GM23338 (cell line): ENCODE results near the gene DVL2. TPM values are rescaled to one million over a fixed set of nuclear protein-coding genes. Genes with fewer than 3 reads are reported as not detected.

Experiments used
- ATAC-seq: fragments of 200-7000 bp; cut with Tn5 transposase; 3 replicates; pipeline ENCODE4 v1.9.1; 2020
- DNase-seq: peaks from one replicate; pipeline ENCODE4 v3.0.0-alpha.2; 2015; ENCODE audit warnings: low spot score
- H2AFZ ChIP-seq: fragments of 200-600 bp; sonication (generic); 2 replicates; pipeline ENCODE4 v1.8.0; 2016; ENCODE audit warnings: antibody characterized with exemption, mild to moderate bottlenecking, moderate library complexity
- H3F3A ChIP-seq: fragments of 200-600 bp; sonication (generic); replicated peaks from 2 replicates; pipeline ENCODE4 v1.8.0; 2017; ENCODE audit warnings: antibody characterized with exemption, mixed run types, low read depth
- H3K27ac ChIP-seq: fragments of 200-600 bp; sonication (generic); 2 replicates; pipeline ENCODE4 v1.6.1; 2016; ENCODE audit warnings: low read depth
- H3K27me3 ChIP-seq: fragments of 200-600 bp; sonication (generic); 2 replicates; pipeline ENCODE4 v1.8.0; 2016; ENCODE audit warnings: mild to moderate bottlenecking, mixed run types, moderate library complexity; ENCODE audit not compliant: insufficient read depth
- H3K36me3 ChIP-seq: fragments of 200-600 bp; sonication (generic); 2 replicates; pipeline ENCODE4 v1.8.0; 2016; ENCODE audit warnings: mild to moderate bottlenecking; ENCODE audit not compliant: insufficient read depth
- H3K4me1 ChIP-seq: fragments of 200-600 bp; sonication (generic); 2 replicates; pipeline ENCODE4 v1.8.0; 2016; ENCODE audit warnings: mild to moderate bottlenecking, moderate library complexity; ENCODE audit not compliant: insufficient read depth
- H3K4me2 ChIP-seq: fragments of 200-600 bp; sonication (generic); 2 replicates; pipeline ENCODE4 v1.7.1; 2017; ENCODE audit warnings: mixed run types
- H3K4me3 ChIP-seq: fragments of 200-600 bp; sonication (generic); 2 replicates; pipeline ENCODE4 v1.6.1; 2016; ENCODE audit warnings: mixed run types
- H3K79me2 ChIP-seq: fragments of 200-600 bp; sonication (generic); replicated peaks from 2 replicates; pipeline ENCODE4 v1.8.0; 2017; ENCODE audit warnings: mild to moderate bottlenecking; ENCODE audit not compliant: insufficient read depth
- H3K9me2 ChIP-seq: fragments of 200-600 bp; sonication (generic); 2 replicates; pipeline ENCODE4 v1.8.0; 2017; ENCODE audit not compliant: insufficient read depth
- H4K20me1 ChIP-seq: fragments of 200-600 bp; sonication (generic); replicated peaks from 2 replicates; pipeline ENCODE4 v1.8.0; 2017; ENCODE audit warnings: mild to moderate bottlenecking; ENCODE audit not compliant: insufficient read depth
- H3K27ac Mint-ChIP-seq: 2 replicates; pipeline ENCODE4 v1.8.0; 2020; ENCODE audit warnings: inconsistent platforms, mild to moderate bottlenecking, moderate library complexity, mixed read lengths
- H3K27me3 Mint-ChIP-seq: 3 replicates; pipeline ENCODE4 v1.8.0; 2022; ENCODE audit warnings: low read depth, mild to moderate bottlenecking, moderate library complexity, mixed read lengths, inconsistent platforms; ENCODE audit not compliant: insufficient read depth, poor library complexity
- H3K36me3 Mint-ChIP-seq: 3 replicates; pipeline ENCODE4 v1.8.0; 2021; ENCODE audit warnings: low read depth, mild to moderate bottlenecking, inconsistent platforms, moderate library complexity, mixed read lengths
- H3K4me1 Mint-ChIP-seq: 3 replicates; pipeline ENCODE4 v1.8.0; 2020; ENCODE audit warnings: mild to moderate bottlenecking, inconsistent platforms, mixed read lengths
- H3K4me3 Mint-ChIP-seq: 3 replicates; pipeline ENCODE4 v1.8.0; 2021; ENCODE audit warnings: moderate library complexity, mild to moderate bottlenecking, inconsistent platforms, mixed read lengths
- H3K9me3 Mint-ChIP-seq: 3 replicates; pipeline ENCODE4 v1.8.0; 2020; ENCODE audit warnings: moderate library complexity, mild to moderate bottlenecking, inconsistent platforms, mixed read lengths
- CREB1 ChIP-seq: fragments of 250-450 bp; sonication (Bioruptor Pico); IDR thresholded peaks from 2 replicates; pipeline ENCODE4 v1.5.0; 2020; ENCODE audit warnings: low read depth, mild to moderate bottlenecking, moderate library complexity
- EZH2 ChIP-seq: fragments of 200-600 bp; sonication (generic); IDR thresholded peaks from one replicate; pipeline ENCODE4 v1.8.0; 2017; ENCODE audit warnings: antibody characterized with exemption, mild to moderate bottlenecking, low read depth; ENCODE audit not compliant: unreplicated experiment
- STAT1 ChIP-seq: IDR thresholded peaks from one replicate; pipeline ENCODE4 v1.6.1; 2016; ENCODE audit warnings: antibody characterized with exemption; ENCODE audit not compliant: unreplicated experiment
- ZNF114 ChIP-seq: fragments of 250-450 bp; sonication (Bioruptor Pico); IDR thresholded peaks from 2 replicates; pipeline ENCODE4 v1.5.0; 2020; ENCODE audit warnings: mild to moderate bottlenecking, moderate library complexity
- ZNF331 ChIP-seq: fragments of 250-450 bp; sonication (Bioruptor Pico); IDR thresholded peaks from 2 replicates; pipeline ENCODE4 v1.5.0; 2020; ENCODE audit warnings: low read depth, mild to moderate bottlenecking, moderate library complexity
- ZNF462 ChIP-seq: fragments of 250-450 bp; sonication (Bioruptor Pico); IDR thresholded peaks from 2 replicates; pipeline ENCODE4 v1.5.0; 2020; ENCODE audit warnings: mild to moderate bottlenecking, moderate library complexity
- polyA plus RNA-seq: library from polyadenylated mRNA; unstranded; fragments of >200 nt; fragmentation: Nextera tagmentation; extraction: Ambion mirVana; gene quantifications from 2 replicates; pipeline ENCODE4 v1.2.1, GENCODE V29; 2016
- total RNA-seq: library from RNA; depleted of rRNA; stranded (reverse); fragments of >200 nt; shearing (Covaris generic); gene quantifications from 2 replicates; pipeline ENCODE4 v1.2.3, GENCODE V29; 2014
- TF ChIP-seq, protein P1 (sequence below): IDR thresholded peaks from 2 replicates; pipeline ENCODE4 v1.6.1; 2016; ENCODE audit warnings: antibody characterized with exemption
- TF ChIP-seq, protein P2 (sequence below), 2 experiments: fragments of 200-600 bp in 1 of 2; sonication (generic) in 1 of 2; conservative IDR thresholded peaks; 2 replicates each; pipeline versions ENCODE4 v1.5.1 to v1.6.1; 2016 to 2017; ENCODE audit warnings: antibody characterized with exemption in 2 of 2, low read depth in 2 of 2, mild to moderate bottlenecking in 2 of 2, moderate library complexity in 1 of 2

The DVL2 gene
- total and polyA plus RNA-seq, 2 experiments from 2014 or later, result 19.7 to 80.6 TPM

DNA sequence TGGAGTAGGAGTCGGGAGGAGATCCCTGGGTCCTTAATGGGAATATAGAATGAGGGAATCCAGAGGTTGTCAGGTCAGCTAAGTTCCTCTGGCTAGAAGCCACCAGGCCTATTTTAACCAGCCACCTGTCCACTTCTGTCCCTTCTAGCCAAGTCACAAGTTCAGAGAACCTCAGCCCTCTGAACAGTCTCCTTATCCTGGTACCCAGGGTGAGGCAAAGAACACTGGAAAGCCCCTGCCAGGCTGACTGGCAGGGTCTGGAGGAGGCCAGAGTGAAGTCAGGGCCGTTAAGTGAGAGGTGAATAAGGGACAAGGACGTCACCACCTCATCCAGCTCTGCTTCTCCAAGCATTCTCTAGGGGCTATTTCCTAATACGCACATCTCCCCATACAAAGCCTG, 14.5 kb upstream of the DVL2 start:
- peaks cover 26% of the 10 kb centered on the region for H4K20me1 ChIP-seq
- no peak for TF ChIP-seq EZH2
- H3K4me3 Mint-ChIP-seq, result peak overlapping the region; percentile 33; the same call in 1 of the 3 replicates
- peaks cover 63% of the 10 kb centered on the region for H3K79me2 ChIP-seq
- H3K9me2 ChIP-seq, result no peaks in the 10 kb centered on the region
- peaks cover 10% of the 10 kb centered on the region; the same call in 1 of the 2 replicates for H3K36me3 ChIP-seq
- peaks cover 40% of the 10 kb centered on the region for H3K4me1 Mint-ChIP-seq
- no peak overlapping the region for H2AFZ ChIP-seq
- H3K9me3 Mint-ChIP-seq, result peaks cover 3% of the 10 kb centered on the region; the same call in 2 of the 3 replicates
- peaks cover 40% of the 10 kb centered on the region for H3K36me3 Mint-ChIP-seq
- peaks cover 23% of the 10 kb centered on the region for H3K4me1 ChIP-seq
- DNase-seq (no peak), ATAC-seq (no peak)
- H3F3A ChIP-seq, result peaks cover 24% of the 10 kb centered on the region
- H3K27me3 Mint-ChIP-seq, result peaks cover 10% of the 10 kb centered on the region
- no peak overlapping the region for H3K27ac ChIP-seq
- no peak overlapping the region for H3K4me2 ChIP-seq
- peak overlapping the region; percentile 56; the same call in 1 of the 2 replicates for H3K27ac Mint-ChIP-seq
- no peak overlapping the region for H3K4me3 ChIP-seq
- no peaks in the 10 kb centered on the region for H3K27me3 ChIP-seq

DNA sequence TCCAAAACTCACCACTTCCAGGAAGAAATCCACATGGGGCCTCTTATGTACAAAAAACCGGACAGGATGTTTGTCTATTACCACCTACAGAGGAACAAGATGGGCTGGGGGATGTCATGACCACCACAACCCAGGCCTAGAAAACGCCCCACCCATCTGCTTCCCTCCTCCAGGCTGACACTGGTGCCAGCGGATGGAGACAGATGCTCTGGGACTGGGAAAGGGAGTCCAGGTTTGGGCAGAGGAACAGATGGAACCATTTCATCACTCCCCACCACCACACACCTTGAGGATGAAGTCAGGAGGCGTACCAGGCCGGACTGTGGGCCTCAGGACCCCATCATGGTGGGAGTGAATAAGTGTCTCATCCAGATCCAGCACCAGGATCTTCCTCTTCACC, 12.5 kb upstream of the DVL2 start:
- H3K79me2 ChIP-seq, result peaks cover 52% of the 10 kb centered on the region
- TF ChIP-seq ZNF462 (CRISPR knock-in tag), result no peak
- no peak for TF ChIP-seq ZNF114 (CRISPR knock-in tag)
- TF ChIP-seq, protein P1, sequence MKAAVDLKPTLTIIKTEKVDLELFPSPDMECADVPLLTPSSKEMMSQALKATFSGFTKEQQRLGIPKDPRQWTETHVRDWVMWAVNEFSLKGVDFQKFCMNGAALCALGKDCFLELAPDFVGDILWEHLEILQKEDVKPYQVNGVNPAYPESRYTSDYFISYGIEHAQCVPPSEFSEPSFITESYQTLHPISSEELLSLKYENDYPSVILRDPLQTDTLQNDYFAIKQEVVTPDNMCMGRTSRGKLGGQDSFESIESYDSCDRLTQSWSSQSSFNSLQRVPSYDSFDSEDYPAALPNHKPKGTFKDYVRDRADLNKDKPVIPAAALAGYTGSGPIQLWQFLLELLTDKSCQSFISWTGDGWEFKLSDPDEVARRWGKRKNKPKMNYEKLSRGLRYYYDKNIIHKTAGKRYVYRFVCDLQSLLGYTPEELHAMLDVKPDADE, result no peak
- no peak for TF ChIP-seq EZH2
- TF ChIP-seq, protein P2, sequence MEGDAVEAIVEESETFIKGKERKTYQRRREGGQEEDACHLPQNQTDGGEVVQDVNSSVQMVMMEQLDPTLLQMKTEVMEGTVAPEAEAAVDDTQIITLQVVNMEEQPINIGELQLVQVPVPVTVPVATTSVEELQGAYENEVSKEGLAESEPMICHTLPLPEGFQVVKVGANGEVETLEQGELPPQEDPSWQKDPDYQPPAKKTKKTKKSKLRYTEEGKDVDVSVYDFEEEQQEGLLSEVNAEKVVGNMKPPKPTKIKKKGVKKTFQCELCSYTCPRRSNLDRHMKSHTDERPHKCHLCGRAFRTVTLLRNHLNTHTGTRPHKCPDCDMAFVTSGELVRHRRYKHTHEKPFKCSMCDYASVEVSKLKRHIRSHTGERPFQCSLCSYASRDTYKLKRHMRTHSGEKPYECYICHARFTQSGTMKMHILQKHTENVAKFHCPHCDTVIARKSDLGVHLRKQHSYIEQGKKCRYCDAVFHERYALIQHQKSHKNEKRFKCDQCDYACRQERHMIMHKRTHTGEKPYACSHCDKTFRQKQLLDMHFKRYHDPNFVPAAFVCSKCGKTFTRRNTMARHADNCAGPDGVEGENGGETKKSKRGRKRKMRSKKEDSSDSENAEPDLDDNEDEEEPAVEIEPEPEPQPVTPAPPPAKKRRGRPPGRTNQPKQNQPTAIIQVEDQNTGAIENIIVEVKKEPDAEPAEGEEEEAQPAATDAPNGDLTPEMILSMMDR (conservative IDR thresholded peaks at IDR 0.05; ENCODE audit: low read depth in 2 of 2), result no peak
- no peak for TF ChIP-seq CREB1 (CRISPR knock-in tag)
- no peak for TF ChIP-seq STAT1
- no peak for TF ChIP-seq ZNF331 (CRISPR knock-in tag)

More for the DNA sequence above, 12.5 kb upstream of the DVL2 start:
- no peaks in the 10 kb centered on the region for H3K9me2 ChIP-seq
- Mint-ChIP-seq H3K36me3 (peaks cover 37% of the 10 kb centered on the region), H3K4me1 (peaks cover 35% of the 10 kb centered on the region), H3K4me3 (peak overlapping the region; percentile 20; the same call in 1 of the 3 replicates), H3K27ac (peak overlapping the region; percentile 76), H3K27me3 (peaks cover 15% of the 10 kb centered on the region), H3K9me3 (peaks cover 3% of the 10 kb centered on the region; the same call in 1 of the 3 replicates)
- peak overlapping the region; percentile 79 for H3K27ac ChIP-seq
- peaks cover 28% of the 10 kb centered on the region for H3K4me1 ChIP-seq
- DNase-seq (no peak), ATAC-seq (no peak)
- H3K27me3 ChIP-seq, result no peaks in the 10 kb centered on the region
- H3F3A ChIP-seq, result peaks cover 26% of the 10 kb centered on the region
- H4K20me1 ChIP-seq, result peaks cover 21% of the 10 kb centered on the region
- H3K36me3 ChIP-seq, result peaks cover 10% of the 10 kb centered on the region; the same call in 1 of the 2 replicates
- 0 out of 2 replicates have a peak overlapping the region, but pooled peaks have one; percentile 43 for H3K4me2 ChIP-seq
- 0 out of 2 replicates have a peak overlapping the region, but pooled peaks have one; percentile 17 for H3K4me3 ChIP-seq
- no peak overlapping the region for H2AFZ ChIP-seq
